T-cell (primary cell): Measurements from ENCODE around the gene FBXL12. TPM values are rescaled to one million over a fixed set of nuclear protein-coding genes. Genes with fewer than 3 reads are reported as not detected.

ENCODE experiments used
- ATAC-seq, 4 experiments: fragments of 200-7000 bp in 3 of 4; fragments of 150-1000 bp in 1 of 4; cut with Tn5 transposase; replicated peaks in 1 of 4; 1 replicate in 3 of 4; 2 replicates in 1 of 4; pipeline ENCODE4 v1.10.0; 2021; ENCODE audit warnings: moderate library complexity in 3 of 4, mild to moderate bottlenecking in 2 of 4, moderate number of reproducible peaks in 1 of 4
- CTCF ChIA-PET, 2 donors: fragments of 300-600 bp; sonication (Branson Sonifier 250); formaldehyde crosslinking; loops; one replicate each; lab custom pipeline; 2022; ENCODE audit warnings: antibody characterized with exemption in 2 of 2; lab: Charles Lee
- POLR2A ChIA-PET, 2 donors: fragments of 300-600 bp; sonication (Branson Sonifier 250); formaldehyde crosslinking; loops; one replicate each; lab custom pipeline; 2022; ENCODE audit warnings: antibody characterized with exemption in 2 of 2; lab: Charles Lee
- DNase-seq, 35 experiments: peaks; one replicate each; pipeline versions ENCODE4 v3.0.0 to v3.0.0-alpha.2; 2013 to 2023
- H3K27ac ChIP-seq: one replicate; pipeline ENCODE4 v1.5.1; 2013; ENCODE audit warnings: low read length
- H3K27me3 ChIP-seq, 2 experiments: replicated peaks in 1 of 2; 1 replicate in 1 of 2; 2 replicates in 1 of 2; pipeline versions ENCODE4 v1.6.1 to v1.7.0; 2013; ENCODE audit warnings: low read length in 1 of 2, mixed read lengths in 1 of 2; ENCODE audit not compliant: control insufficient read depth in 2 of 2, insufficient read depth in 2 of 2; ENCODE audit errors: extremely low read depth in 1 of 2
- H3K36me3 ChIP-seq, 2 donors: 1 replicate in 1 of 2; 2 replicates in 1 of 2; pipeline versions ENCODE4 v1.6.1 to v1.7.0; 2013; ENCODE audit warnings: low read length in 1 of 2; ENCODE audit not compliant: control insufficient read depth in 2 of 2, insufficient read depth in 1 of 2; ENCODE audit errors: extremely low read depth in 1 of 2
- H3K4me1 ChIP-seq, 2 experiments: 1 replicate in 1 of 2; 2 replicates in 1 of 2; pipeline versions ENCODE4 v1.6.1 to v1.7.0; 2013; ENCODE audit warnings: low read length in 2 of 2, mixed read lengths in 1 of 2; ENCODE audit not compliant: insufficient read depth in 2 of 2, control insufficient read depth in 1 of 2; ENCODE audit errors: extremely low read depth in 1 of 2
- H3K4me3 ChIP-seq, 2 donors: 1 replicate in 1 of 2; 2 replicates in 1 of 2; pipeline versions ENCODE4 v1.5.1 to v1.7.0; 2013; ENCODE audit warnings: mild to moderate bottlenecking in 2 of 2, low read length in 1 of 2, moderate library complexity in 1 of 2; ENCODE audit not compliant: control insufficient read depth in 1 of 2; ENCODE audit errors: extremely low read depth in 1 of 2
- H3K9me3 ChIP-seq: 2 replicates; pipeline ENCODE4 v1.7.0; 2013
- H3K27ac Mint-ChIP-seq, 2 donors: one replicate each; pipeline ENCODE4 v1.8.0; 2020 to 2021; ENCODE audit warnings: mild to moderate bottlenecking in 2 of 2, mixed read lengths in 2 of 2
- H3K27me3 Mint-ChIP-seq, 2 donors: one replicate each; pipeline ENCODE4 v1.8.0; 2021 to 2022; ENCODE audit warnings: mixed read lengths in 2 of 2
- H3K36me3 Mint-ChIP-seq: one replicate; pipeline ENCODE4 v1.8.0; 2021; ENCODE audit warnings: mixed read lengths
- H3K4me1 Mint-ChIP-seq, 3 donors: one replicate each; pipeline ENCODE4 v1.8.0; 2020 to 2022; ENCODE audit warnings: mixed read lengths in 3 of 3, mild to moderate bottlenecking in 1 of 3
- H3K4me3 Mint-ChIP-seq, 3 donors: one replicate each; pipeline ENCODE4 v1.8.0; 2020 to 2022; ENCODE audit warnings: mild to moderate bottlenecking in 3 of 3, mixed read lengths in 3 of 3, moderate library complexity in 3 of 3
- H3K9me3 Mint-ChIP-seq, 3 donors: one replicate each; pipeline ENCODE4 v1.8.0; 2020 to 2022; ENCODE audit warnings: mixed read lengths in 3 of 3
- WGBS: methylation state at CpG from one replicate; pipeline ENCODE4 v1.1.5; 2013; ENCODE audit warnings: missing lambda C conversion rate; ENCODE audit not compliant: insufficient coverage; 5-methylcytosine and 5-hydroxymethylcytosine counted together
- total RNA-seq, 35 experiments: library from RNA in 6 of 35; stranded (reverse) in 6 of 35; fragments of 120-200 nt in 1 of 35; gene quantifications; one replicate each; pipeline versions ENCODE4 v1.2.1 to v1.2.4 and lab custom pipeline; 2013 to 2026

FBXL12 gene
- total RNA-seq (10 to 100 TPM; 31.5 to 37.7 (median 35.0) TPM), total RNA-seq (lab: John Stamatoyannopoulos, UW) (12.7 to 39.8 (median 25.9) reads per million in 29 experiments)
- 17.5 TPM for total RNA-seq (2013)

GRCh38 chr19:9818734-9819595 lies at the start of gene FBXL12:
FBXL12 (minus strand) TSS chr19:9819079; CDS start chr19:9818813, 266 bp downstream.
- Mint-ChIP-seq H3K4me1 (peaks cover 29 to 37% (median 34%) of the 10 kb centered on the region in 3 donors), H3K4me3 (peak within 1 kb of the TSS; percentile 88 to 91 (median 89)), H3K9me3 (no peaks in the 10 kb centered on the region), H3K36me3 (peaks cover 23% of the 10 kb centered on the region), H3K27me3 (no peaks in the 10 kb centered on the region), H3K27ac (peak within 1 kb of the TSS; percentile 92 to 95)
- H3K27me3 ChIP-seq: no peaks in the 10 kb centered on the region
- H3K4me3 ChIP-seq: peak within 1 kb of the TSS; percentile 99 to 100
- POLR2A ChIA-PET: interaction anchor here (0.6 kb wide), 3 partner anchors 17 to 236 kb away, joined by 3 to 5 read pairs (median 4); no protein-coding TSS in a partner anchor
- peak within 1 kb of the TSS; percentile 100 for H3K27ac ChIP-seq
- peak; percentile 100 for DNase-seq
- WGBS: under 1% methylated on average over 78 of the region's 82 CpGs
- peak; percentile 88 to 92 (median 89) for ATAC-seq
- H3K4me1 ChIP-seq: peaks cover 9 to 27% of the 10 kb centered on the region in 2 experiments
- peaks cover 0 to under 1% of the 10 kb centered on the region in 2 donors for H3K36me3 ChIP-seq
- H3K9me3 ChIP-seq: no peaks in the 10 kb centered on the region
- CTCF ChIA-PET: interaction anchor here (0.7 kb wide), 2 partner anchors 38 to 613 kb away, joined by 6 to 7 read pairs; no protein-coding TSS in a partner anchor

GRCh38 chr19:9865732-9866501 lies 47.0 kb upstream of the FBXL12 start:
- Histone ChIP-seq H3K36me3 (no peaks in the 10 kb centered on the region), H3K4me1 (peaks cover 42 to 66% of the 10 kb centered on the region in 2 experiments), H3K27me3 (no peaks in the 10 kb centered on the region), H3K4me3 (peak overlapping the region in 1 of 2 donors; percentile 29), H3K9me3 (no peaks in the 10 kb centered on the region), H3K27ac (no peak overlapping the region)
- DNase-seq (peak in 34 of 35 experiments; percentile 35 to 76 (median 53)), ATAC-seq (peak; percentile 84 to 94 (median 90))
- Mint-ChIP-seq H3K36me3 (no peaks in the 10 kb centered on the region), H3K9me3 (no peaks in the 10 kb centered on the region), H3K4me1 (peaks cover 52 to 61% (median 58%) of the 10 kb centered on the region in 3 donors), H3K27ac (peak overlapping the region; percentile 89 to 90), H3K4me3 (peak overlapping the region; percentile 29 to 56 (median 49)), H3K27me3 (no peaks in the 10 kb centered on the region)
- ChIA-PET CTCF (interaction anchor here in 1 of 2 donors (0.5 kb wide), 1 partner anchor 374 kb away, joined by 3 read pairs; no protein-coding TSS in a partner anchor), POLR2A (interaction anchor here in 1 of 2 donors (0.7 kb wide), 2 partner anchors 54 to 70 kb away, joined by 9 to 13 read pairs; no protein-coding TSS in a partner anchor)
- 43% methylated on average over 9 of the region's 16 CpGs for WGBS

GRCh38 chr19:9863759-9864158 lies 44.9 kb upstream of the FBXL12 start:
- peak overlapping the region; percentile 92 to 96 for H3K27ac Mint-ChIP-seq
- no peak overlapping the region for H3K4me3 ChIP-seq
- ChIA-PET POLR2A (no interaction called here), CTCF (interaction anchor here in 1 of 2 donors (0.9 to 1.4 kb wide), 3 partner anchors 10 to 21 kb away, joined by 3 to 4 read pairs (median 3); no protein-coding TSS in a partner anchor)
- peak overlapping the region; percentile 62 for H3K27ac ChIP-seq
- no peaks in the 10 kb centered on the region for H3K36me3 ChIP-seq
- H3K27me3 Mint-ChIP-seq: no peaks in the 10 kb centered on the region
- H3K9me3 ChIP-seq: no peaks in the 10 kb centered on the region
- no peaks in the 10 kb centered on the region for H3K9me3 Mint-ChIP-seq
- no peaks in the 10 kb centered on the region for H3K36me3 Mint-ChIP-seq
- peak overlapping the region; percentile 37 to 86 (median 59) for H3K4me3 Mint-ChIP-seq
- peak in 17 of 35 experiments; percentile 15 to 54 (median 26) for DNase-seq
- peaks cover 53 to 88% of the 10 kb centered on the region in 2 experiments for H3K4me1 ChIP-seq
- peaks cover 70 to 79% (median 78%) of the 10 kb centered on the region in 3 donors for H3K4me1 Mint-ChIP-seq
- peak; percentile 61 to 73 (median 68) for ATAC-seq
- 72% methylated on average over 3 of the region's 5 CpGs for WGBS
- H3K27me3 ChIP-seq: no peaks in the 10 kb centered on the region

DNA sequence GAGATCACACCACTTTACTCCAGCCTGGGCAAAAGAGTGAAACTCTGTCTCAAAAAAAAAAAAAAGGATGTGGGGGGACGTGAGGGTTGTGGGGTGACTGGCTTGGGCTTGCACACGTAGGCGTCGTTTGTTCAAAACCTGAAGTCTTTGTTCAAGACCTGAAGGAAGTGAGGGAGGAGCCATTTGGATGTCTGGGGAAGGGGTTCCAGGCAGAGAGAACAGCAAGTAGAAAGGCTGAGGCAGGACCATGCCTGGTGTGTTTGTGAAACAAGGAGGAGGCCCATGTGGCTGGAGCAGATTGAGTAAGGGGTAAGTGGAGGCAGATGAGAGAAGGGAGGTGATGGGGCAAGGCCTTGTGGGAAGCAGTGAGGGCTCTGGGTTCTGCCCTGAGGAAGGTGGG lies 44.1 kb upstream of the FBXL12 start:
- no peaks in the 10 kb centered on the region for H3K9me3 Mint-ChIP-seq
- DNase-seq (peak in 20 of 35 experiments; percentile 9 to 53 (median 32)), ATAC-seq (peak; percentile 20 to 43 (median 30))
- WGBS: 3% methylated on average over 3 of the region's 4 CpGs
- peaks cover under 1% of the 10 kb centered on the region for H3K36me3 Mint-ChIP-seq
- Histone ChIP-seq H3K27ac (peak overlapping the region; percentile 62), H3K27me3 (no peaks in the 10 kb centered on the region), H3K4me1 (peaks cover 58 to 96% of the 10 kb centered on the region in 2 experiments), H3K9me3 (no peaks in the 10 kb centered on the region), H3K4me3 (peak overlapping the region in 1 of 2 donors; percentile 83), H3K36me3 (no peaks in the 10 kb centered on the region)
- CTCF ChIA-PET: interaction anchor here (0.7 to 1.4 kb wide), 3 partner anchors 17 to 21 kb away, joined by 3 to 4 read pairs (median 3); no protein-coding TSS in a partner anchor
- POLR2A ChIA-PET: interaction anchor here in 1 of 2 donors (0.6 kb wide), 1 partner anchor 14 kb away, joined by 4 read pairs; no protein-coding TSS in a partner anchor
- peaks cover 78 to 87% (median 86%) of the 10 kb centered on the region in 3 donors for H3K4me1 Mint-ChIP-seq
- no peaks in the 10 kb centered on the region for H3K27me3 Mint-ChIP-seq
- H3K27ac Mint-ChIP-seq: peak overlapping the region; percentile 92 to 96
- peak overlapping the region; percentile 37 to 86 (median 59) for H3K4me3 Mint-ChIP-seq

DNA sequence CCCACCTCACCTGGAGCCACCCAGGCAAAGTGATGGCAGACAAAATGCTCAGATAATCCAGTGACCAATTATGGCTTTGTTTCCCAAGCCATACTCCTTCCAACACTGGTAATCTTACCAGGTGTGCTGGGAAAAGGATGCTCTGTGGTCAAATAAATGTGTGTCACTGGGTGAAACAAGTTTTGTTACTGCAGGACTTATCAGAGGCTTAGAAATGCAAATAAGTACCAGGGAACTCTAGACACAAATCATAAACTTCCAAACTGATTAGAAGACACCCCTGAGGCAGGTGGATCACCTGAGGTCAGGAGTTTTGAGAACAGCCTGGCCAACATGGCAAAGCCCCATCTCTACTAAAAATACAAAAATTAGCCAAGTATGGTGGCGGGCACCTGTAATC lies 42.6 kb upstream of the FBXL12 start:
- H3K4me3 Mint-ChIP-seq: peak overlapping the region in 1 of 3 donors; percentile 86
- no peak overlapping the region for H3K27ac ChIP-seq
- no peaks in the 10 kb centered on the region for H3K27me3 ChIP-seq
- H3K9me3 ChIP-seq: no peaks in the 10 kb centered on the region
- peaks cover 5% of the 10 kb centered on the region for H3K36me3 Mint-ChIP-seq
- ATAC-seq (no peak), DNase-seq (no peak)
- CTCF ChIA-PET: no interaction called here
- no peaks in the 10 kb centered on the region for H3K9me3 Mint-ChIP-seq
- H3K4me3 ChIP-seq: no peak overlapping the region
- H3K27me3 Mint-ChIP-seq: no peaks in the 10 kb centered on the region
- WGBS: 100% methylated on average over 1 of the region's 1 CpG
- POLR2A ChIA-PET: interaction anchor here in 1 of 2 donors (0.6 kb wide), 1 partner anchor 1084 kb away, joined by 3 read pairs; no protein-coding TSS in a partner anchor
- H3K4me1 Mint-ChIP-seq: peaks cover 87 to 94% (median 92%) of the 10 kb centered on the region in 3 donors
- peak overlapping the region; percentile 92 to 96 for H3K27ac Mint-ChIP-seq
- H3K4me1 ChIP-seq: peaks cover 67 to 99% of the 10 kb centered on the region in 2 experiments
- no peaks in the 10 kb centered on the region for H3K36me3 ChIP-seq
